Measurements from ENCODE around the gene PSG5. TPM values are rescaled to one million over a fixed set of nuclear protein-coding genes. Genes with fewer than 3 reads are reported as not detected.
"Not testable (repeated sequence)": the region's sequence is repeated elsewhere in the genome, so short reads cannot be mapped to it uniquely, and the experiment has no call there.

Gene PSG5
- total RNA-seq, 1 experiment from 2014 or later, result not detected

DNA sequence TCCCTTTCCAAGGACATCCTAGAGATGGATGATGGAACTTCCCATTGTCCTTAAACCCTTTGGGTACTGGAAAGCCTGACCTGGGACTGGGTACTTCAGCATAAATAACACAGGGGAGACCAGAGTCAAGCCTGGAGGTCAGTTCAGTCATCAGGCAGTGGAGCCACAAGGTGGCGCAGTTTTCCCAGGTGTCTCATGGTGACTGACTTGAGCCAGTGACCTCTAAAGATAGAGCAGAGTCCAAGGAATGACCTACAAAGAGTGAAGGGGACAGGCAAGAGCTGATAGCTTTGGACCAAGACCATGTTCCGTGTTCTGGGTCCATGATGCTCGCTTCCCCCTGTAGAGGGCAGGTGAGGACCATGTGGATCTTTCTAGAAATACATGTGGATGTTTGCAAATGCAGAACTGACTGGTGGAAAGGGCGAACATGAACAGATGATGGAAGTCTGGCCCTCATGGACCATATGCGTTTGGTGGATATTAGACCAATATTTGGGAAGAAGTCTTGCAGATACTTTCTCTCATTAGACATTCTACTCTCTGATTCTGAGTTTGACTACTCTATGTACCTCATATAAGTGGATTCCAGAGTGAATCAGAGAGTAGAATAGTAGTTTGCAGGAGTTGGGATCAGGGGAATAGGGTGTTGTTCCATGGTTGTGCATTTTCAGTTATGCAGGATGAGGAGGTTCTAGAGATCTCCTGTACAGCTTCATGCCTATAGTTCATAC lies 12.5 kb upstream of the PSG5 start:
- H3K4me3 ChIP-seq (ENCODE audit: low read depth, low read length, poor library complexity, severe bottlenecking); H3K9me3 ChIP-seq (ENCODE audit: low read depth, low read length, poor library complexity, severe bottlenecking); CTCF ChIA-PET: not testable (repeated sequence)

DNA sequence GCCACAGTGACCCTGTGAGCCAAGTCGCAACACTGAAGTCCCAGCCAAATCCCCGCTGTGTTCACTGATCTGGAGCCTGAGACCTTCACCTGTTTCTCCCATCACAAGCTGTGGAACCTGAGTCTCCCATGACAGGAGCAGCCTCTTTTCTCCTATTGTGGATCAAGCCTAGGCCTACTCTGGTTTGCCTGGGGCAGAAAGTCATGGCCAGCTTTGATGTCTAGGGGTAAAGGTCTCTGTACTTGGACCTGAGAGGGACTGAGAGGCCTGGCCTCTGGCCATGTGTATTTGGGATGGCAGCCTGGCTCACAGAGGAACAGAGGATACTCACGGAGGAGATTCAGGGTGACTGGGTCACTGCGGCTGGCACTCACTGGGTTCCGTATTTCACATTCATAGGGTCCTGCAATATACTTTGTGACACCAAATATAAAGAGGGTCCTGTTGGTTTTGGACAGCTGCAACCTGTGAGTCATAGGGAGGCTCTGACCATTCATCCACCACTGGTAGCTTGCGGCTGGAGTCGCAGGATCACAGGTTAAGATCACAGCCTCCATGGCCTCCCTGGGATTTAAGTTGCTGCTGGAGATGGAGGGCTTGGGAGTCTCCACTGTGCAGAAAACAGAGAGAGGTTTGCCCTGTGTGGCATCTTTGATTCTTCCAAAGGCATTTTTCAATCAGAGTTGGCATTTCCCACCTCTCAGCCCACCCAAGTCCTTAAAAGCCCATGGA lies 11.5 kb upstream of the PSG5 start:
- H3K4me3 ChIP-seq (ENCODE audit: low read depth, low read length, poor library complexity, severe bottlenecking); intact Hi-C loops (cut with micrococcal nuclease; ENCODE audit: unreplicated experiment); BruUV-seq (replicated peaks); H3K36me3 ChIP-seq (ENCODE audit: insufficient read depth, low read length, poor library complexity, severe bottlenecking); POLR2A ChIA-PET (ENCODE audit: low non-redundant PET); H3K27ac ChIP-seq (ENCODE audit: low read depth, low read length, poor library complexity, severe bottlenecking); H3K9me3 ChIP-seq (ENCODE audit: low read depth, low read length, poor library complexity, severe bottlenecking); H3K4me1 ChIP-seq (ENCODE audit: insufficient read depth, low read length, poor library complexity, severe bottlenecking); DNase-seq (ENCODE audit: low spot score); H3K27me3 ChIP-seq (replicated peaks; ENCODE audit: insufficient read depth, low read depth, low read length, poor library complexity): not testable (repeated sequence)
- CTCF ChIA-PET, result interaction anchor here (0.5 kb wide), 1 partner anchor 1375 kb away, joined by 3 read pairs; no protein-coding TSS in a partner anchor

More for the DNA sequence above, 12.5 kb upstream of the PSG5 start:
- BruUV-seq (replicated peaks); DNase-seq (ENCODE audit: low spot score); H3K27me3 ChIP-seq (replicated peaks; ENCODE audit: insufficient read depth, low read depth, low read length, poor library complexity); H3K36me3 ChIP-seq (ENCODE audit: insufficient read depth, low read length, poor library complexity, severe bottlenecking); H3K4me1 ChIP-seq (ENCODE audit: insufficient read depth, low read length, poor library complexity, severe bottlenecking); intact Hi-C loops (cut with micrococcal nuclease; ENCODE audit: unreplicated experiment); H3K27ac ChIP-seq (ENCODE audit: low read depth, low read length, poor library complexity, severe bottlenecking); POLR2A ChIA-PET (ENCODE audit: low non-redundant PET): not testable (repeated sequence)
- TF ChIP-seq, protein P1, sequence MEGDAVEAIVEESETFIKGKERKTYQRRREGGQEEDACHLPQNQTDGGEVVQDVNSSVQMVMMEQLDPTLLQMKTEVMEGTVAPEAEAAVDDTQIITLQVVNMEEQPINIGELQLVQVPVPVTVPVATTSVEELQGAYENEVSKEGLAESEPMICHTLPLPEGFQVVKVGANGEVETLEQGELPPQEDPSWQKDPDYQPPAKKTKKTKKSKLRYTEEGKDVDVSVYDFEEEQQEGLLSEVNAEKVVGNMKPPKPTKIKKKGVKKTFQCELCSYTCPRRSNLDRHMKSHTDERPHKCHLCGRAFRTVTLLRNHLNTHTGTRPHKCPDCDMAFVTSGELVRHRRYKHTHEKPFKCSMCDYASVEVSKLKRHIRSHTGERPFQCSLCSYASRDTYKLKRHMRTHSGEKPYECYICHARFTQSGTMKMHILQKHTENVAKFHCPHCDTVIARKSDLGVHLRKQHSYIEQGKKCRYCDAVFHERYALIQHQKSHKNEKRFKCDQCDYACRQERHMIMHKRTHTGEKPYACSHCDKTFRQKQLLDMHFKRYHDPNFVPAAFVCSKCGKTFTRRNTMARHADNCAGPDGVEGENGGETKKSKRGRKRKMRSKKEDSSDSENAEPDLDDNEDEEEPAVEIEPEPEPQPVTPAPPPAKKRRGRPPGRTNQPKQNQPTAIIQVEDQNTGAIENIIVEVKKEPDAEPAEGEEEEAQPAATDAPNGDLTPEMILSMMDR (conservative IDR thresholded peaks at IDR 0.05; ENCODE audit: low read depth, low read length), result peak; percentile 36; the same call in 1 of the 2 replicates

- intact Hi-C loops (cut with micrococcal nuclease; ENCODE audit: unreplicated experiment); H3K9me3 ChIP-seq (ENCODE audit: low read depth, low read length, poor library complexity, severe bottlenecking); CTCF ChIA-PET; H3K4me1 ChIP-seq (ENCODE audit: insufficient read depth, low read length, poor library complexity, severe bottlenecking); H3K27me3 ChIP-seq (replicated peaks; ENCODE audit: insufficient read depth, low read depth, low read length, poor library complexity); H3K27ac ChIP-seq (ENCODE audit: low read depth, low read length, poor library complexity, severe bottlenecking); H3K36me3 ChIP-seq (ENCODE audit: insufficient read depth, low read length, poor library complexity, severe bottlenecking); H3K4me3 ChIP-seq (ENCODE audit: low read depth, low read length, poor library complexity, severe bottlenecking); BruUV-seq (replicated peaks); POLR2A ChIA-PET (ENCODE audit: low non-redundant PET); DNase-seq (ENCODE audit: low spot score): not testable (repeated sequence)
These were observed 8.1 kb upstream of the PSG5 start for GRCh38 chr19:43194397-43194796.

- BruUV-seq (replicated peaks); POLR2A ChIA-PET (ENCODE audit: low non-redundant PET); H3K4me3 ChIP-seq (ENCODE audit: low read depth, low read length, poor library complexity, severe bottlenecking); H3K36me3 ChIP-seq (ENCODE audit: insufficient read depth, low read length, poor library complexity, severe bottlenecking); H3K27ac ChIP-seq (ENCODE audit: low read depth, low read length, poor library complexity, severe bottlenecking); H3K27me3 ChIP-seq (replicated peaks; ENCODE audit: insufficient read depth, low read depth, low read length, poor library complexity); CTCF ChIA-PET; H3K9me3 ChIP-seq (ENCODE audit: low read depth, low read length, poor library complexity, severe bottlenecking); H3K4me1 ChIP-seq (ENCODE audit: insufficient read depth, low read length, poor library complexity, severe bottlenecking); intact Hi-C loops (cut with micrococcal nuclease; ENCODE audit: unreplicated experiment); DNase-seq (ENCODE audit: low spot score): not testable (repeated sequence)
These were observed 6.2 kb upstream of the PSG5 start for GRCh38 chr19:43192381-43193155.
